D341Med (cell line): ENCODE measurements around the gene CABCOCO1.

Experiments used
- DNase-seq: peaks from one replicate; pipeline ENCODE4 v3.0.0; 2012; ENCODE audit warnings: low spot score

The CABCOCO1 gene

DNA sequence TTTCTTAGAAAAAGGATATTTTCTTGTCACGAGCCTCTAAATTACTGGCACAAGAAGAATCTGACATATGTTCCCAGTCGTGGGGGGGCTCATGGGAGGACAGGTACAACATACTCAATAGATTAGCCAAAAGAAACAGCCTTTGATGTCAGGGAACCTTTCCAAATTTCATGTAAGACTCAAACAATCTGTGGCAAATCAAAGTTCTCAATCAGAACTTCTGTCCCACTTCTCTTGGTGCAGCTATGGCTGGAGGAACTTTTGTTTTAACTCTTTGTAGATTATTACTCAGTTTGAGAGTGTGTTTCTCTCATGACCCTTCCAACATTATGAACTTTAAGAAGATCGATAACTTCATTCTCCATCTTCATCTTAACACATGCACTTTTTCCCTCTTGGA lies 124.4 kb downstream of the CABCOCO1 start:
- DNase-seq: no peak

DNA sequence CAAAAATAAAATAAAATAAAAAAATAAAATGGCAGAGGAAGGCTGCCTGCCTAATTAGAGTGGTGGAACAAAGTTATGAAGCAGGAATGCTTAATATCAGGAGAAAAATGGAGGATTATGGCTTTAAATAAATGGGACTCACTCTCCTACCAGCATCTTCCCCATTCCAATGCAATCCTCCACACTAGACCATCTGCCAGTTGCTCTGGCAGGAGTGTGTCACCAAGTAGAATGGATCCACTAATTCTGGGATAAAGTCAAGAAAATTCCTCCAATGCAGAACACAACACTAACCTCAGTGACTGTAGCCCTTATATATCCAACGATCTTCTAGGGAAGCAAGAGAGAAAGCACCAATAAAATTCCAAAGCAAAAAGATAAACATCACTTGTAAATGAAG lies 126.3 kb downstream of the CABCOCO1 start:
- DNase-seq: no peak

DNA sequence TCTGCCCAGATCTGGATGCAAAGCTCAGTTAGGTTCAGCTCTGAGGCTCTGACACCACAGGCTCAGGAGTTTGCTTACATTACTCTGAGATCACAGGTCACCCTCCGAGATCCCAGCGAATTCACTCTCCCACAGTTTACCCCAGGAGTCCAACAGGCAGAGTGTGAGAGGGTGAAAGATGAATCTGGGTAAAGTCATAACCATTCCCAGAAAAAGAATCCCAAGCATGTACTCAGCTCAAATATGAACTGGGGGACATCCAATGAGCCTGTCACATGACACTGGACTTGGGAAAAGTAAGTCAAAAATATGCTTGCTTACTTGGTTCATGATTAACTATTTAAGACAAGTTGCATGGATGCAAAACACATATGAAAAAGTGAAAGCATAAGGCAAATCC lies 128.5 kb downstream of the CABCOCO1 start:
- no peak for DNase-seq

DNA sequence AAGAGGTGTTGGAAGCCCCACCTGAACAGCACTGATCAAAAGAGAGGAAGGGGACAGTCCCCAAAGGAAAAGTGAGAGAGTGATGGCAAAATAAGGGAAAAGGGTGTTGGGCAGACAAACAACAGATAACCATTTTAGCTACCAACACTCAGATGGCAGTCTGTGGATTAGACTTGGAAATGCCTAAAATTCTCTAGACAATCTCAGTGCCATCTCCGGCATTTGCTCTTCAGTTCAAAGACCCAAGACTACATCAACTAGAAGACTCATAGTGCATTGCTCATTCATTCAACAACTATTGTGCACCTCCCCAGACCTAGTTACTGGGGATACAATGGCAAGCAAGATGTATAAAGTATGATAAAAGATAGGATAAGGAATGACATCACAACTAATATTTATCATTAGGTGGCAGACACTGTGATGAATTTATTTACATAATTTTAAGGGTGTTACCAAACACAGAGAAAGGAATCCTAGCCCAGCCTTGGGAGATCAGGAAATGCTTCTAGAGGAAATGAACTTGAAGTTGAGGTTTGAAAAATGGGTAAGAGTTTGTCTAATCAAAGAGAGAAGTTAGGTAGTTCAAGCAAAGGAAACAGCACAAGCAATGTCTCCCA lies 129.5 kb downstream of the CABCOCO1 start:
- no peak for DNase-seq

DNA sequence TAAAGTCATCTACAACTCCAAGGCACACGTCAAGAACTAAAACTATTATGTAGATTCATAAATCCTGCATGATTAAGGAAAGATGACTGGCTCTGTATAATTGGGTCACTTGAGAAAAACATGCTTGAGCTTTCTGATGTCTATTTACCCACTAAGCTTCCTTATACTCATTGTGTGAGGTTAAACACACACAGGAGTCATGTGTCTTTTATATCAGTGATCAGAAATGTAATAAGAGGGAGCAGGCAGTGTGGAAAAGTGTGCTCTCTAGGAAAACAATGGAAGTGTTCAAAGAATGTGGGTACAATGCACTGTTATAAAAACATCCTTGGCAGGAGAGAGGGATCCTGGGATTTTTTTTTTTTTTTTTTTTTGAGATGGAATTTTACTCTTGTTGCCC lies 130.2 kb downstream of the CABCOCO1 start:
- DNase-seq: no peak

DNA sequence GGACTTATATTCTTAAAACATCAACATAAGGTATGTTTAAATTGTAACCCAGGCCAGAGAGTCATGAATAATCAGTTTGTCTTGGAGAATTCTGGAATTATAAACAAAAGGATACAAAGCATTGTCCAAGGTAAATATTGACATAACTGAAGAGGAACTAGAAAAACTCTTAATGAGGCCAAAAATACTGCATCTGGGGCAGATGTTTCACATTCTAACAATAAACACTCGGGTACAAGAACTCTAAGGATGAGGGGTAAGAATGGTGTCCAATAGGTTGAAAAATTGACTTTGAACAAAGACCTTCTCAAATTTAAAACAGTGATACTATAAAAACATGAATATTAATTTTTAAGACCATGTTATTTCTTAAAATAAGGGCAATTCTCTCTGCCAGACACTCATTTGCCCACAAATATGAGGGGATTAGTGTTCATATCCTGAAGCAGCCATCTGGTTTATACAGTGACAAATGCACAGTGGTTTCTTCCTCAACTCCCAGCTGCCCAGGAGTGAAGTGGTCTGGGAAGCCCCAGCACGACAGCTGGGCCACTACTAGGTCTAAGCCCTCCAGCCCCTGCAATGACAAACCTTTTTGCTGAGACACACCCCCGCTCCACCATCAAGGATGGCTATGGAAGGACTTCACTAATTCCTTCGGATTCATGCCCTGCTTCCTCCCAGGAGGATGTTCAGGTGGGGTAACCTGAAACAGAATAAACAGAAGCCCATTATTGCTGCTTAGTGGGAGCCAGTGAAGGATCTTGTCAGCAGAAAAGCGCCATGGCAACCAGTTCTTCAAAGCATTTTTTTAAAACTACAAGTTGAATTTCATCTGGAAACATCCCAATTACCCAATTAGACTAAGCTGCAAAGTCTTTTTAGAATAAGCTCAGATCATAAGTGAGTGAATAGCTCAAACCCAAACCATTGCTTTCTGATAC lies 131.3 kb downstream of the CABCOCO1 start:
- DNase-seq: peak; percentile 52

DNA sequence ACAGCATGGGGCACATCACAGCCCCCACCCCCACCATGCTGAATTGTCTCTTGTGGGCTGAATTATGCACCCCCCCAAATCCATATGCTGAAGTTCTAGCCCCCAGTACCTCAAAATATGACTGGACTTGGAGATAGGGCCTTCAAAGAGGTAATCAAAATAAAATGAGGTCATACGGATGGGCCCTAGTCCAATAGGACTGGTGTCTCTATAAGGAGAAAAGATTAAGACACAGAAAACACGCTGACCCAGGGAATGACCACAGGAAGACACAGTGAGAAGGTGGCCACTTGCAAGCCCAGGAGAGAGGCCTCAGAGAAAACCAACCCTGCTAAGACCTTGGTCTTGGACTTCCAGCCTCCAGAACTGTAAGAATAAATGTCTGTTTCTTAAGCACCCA lies 132.4 kb downstream of the CABCOCO1 start:
- no peak for DNase-seq

DNA sequence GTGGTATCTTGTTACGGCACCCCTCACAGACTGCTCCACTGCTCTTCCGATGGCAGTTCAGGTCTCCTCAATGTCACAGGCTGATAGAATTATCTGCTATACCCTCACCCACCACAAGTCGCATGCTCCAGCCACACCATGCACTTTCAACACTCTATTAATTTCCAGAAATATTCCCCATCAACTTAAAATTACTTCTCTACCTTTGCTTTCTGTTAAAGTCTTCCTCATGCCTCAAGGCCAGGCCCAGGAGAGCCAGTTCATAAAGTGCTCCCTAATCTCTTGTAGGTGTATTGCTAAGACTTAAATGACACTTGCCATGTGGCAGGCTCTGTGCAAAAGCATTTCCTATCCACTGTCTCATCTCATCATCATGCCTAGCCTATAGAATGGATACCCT lies 132.8 kb downstream of the CABCOCO1 start:
- DNase-seq: peak; percentile 40

DNA sequence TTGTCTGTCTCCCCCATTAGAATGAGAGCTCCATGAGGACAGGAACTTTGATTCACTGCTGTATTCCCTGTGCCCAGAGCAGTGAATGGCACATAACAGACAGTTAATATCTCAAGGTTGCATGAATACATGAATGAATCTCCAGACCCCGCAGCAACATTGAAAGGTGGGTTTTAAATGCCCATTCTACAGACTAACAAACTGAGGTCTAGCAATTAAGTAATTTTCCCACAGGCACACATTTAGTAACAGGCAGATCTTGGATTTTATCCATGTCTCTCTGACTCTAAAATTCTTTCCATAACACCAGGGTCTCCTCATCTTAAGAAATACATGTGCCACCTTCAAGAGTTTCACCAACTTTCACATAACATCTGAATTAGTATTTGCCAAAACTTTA lies 134.1 kb downstream of the CABCOCO1 start:
- no peak for DNase-seq

DNA sequence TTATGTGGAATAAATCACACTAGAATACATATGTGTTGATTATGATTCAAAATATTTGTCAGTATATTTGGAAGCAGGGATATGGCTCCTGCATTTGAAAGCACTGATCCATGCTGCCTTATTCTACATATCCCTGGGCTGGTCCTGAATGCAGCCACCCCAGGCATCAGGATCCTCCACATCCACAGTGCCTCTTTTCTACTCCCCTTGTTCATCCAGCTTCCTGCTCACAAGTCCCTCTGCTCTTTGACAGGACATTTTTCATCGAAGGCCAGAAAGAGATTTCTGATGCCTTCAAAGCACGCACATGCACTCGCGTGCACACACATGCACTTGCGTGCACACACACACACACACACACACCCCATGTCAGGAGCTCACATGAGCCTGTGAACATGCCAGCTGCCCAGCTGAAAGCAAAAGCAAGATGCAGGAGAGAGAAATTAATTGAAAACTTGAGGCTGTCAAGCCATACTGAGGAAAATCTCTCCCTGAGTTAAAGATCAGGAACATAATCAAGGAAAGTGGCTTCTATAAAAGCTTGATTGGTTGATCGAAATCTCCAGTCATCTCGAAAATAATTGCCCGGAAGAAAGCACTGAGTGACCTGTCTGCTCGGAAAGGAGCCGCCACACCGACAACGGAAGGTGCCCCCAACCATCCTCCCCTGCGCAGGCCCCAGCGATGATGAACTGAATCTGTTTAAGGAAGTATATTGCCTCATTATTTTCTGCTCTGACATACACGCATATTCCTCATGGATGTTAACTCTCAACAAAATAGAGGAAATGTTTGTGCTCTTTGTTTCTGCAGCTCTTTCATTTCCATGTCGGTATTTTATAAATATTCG lies 134.8 kb downstream of the CABCOCO1 start:
- no peak for DNase-seq

DNA sequence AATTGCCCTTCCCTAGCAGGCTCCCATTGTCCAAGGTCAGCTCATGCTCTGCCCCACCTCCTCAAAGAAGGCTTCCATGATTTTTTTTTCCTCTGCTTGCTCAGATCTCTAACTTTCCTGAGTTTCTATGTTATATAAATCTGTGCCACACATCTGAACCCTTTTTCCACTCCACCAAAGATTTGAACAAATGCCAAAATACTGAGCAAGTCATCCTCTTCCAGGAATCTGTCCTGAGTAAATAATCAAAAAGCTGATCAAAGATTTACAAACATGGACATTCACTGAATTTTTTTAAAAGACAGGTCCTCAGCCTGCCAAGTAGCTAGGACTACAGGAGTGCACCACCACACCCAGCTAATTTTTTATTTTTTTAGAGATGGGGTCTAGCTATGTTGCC lies 136.0 kb downstream of the CABCOCO1 start:
- no peak for DNase-seq

DNA sequence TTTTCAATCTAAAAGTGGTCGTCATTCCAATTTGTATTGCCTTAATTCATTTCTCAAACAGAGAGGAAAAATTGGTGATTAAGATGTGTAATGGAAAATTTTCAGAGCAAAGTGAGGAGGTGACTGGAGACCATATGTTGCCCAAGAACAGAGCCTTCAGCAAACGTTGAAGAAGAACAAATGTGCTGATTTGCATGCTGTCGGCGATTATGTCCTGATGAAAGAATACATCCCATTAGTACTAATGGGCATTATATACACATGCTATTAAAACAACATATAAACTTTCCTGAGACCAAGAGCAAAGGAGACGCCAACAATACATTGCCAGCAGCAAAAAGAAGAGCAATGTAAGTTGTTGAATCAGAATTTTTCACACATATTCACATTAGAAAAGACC lies 138.8 kb downstream of the CABCOCO1 start:
- no peak for DNase-seq

DNA sequence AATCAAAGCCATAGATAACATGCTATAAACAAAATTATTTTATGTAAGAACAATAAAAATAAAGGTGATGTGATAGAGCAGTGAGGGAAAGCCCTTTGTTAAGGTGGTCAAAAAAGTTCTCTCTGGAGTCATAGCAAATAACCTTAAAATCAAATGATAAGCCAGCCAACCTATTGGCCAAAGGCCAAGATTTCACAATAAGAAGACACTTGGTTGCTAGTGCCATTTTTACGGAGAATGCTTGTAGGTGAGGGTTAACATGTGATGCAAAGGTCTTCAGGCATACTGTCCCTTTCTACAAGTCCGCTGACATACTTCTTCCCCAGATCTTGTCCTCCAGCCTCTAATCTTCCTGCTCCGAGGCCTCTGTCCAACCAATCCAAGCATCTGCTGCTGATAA lies 140.5 kb downstream of the CABCOCO1 start:
- DNase-seq: no peak

DNA sequence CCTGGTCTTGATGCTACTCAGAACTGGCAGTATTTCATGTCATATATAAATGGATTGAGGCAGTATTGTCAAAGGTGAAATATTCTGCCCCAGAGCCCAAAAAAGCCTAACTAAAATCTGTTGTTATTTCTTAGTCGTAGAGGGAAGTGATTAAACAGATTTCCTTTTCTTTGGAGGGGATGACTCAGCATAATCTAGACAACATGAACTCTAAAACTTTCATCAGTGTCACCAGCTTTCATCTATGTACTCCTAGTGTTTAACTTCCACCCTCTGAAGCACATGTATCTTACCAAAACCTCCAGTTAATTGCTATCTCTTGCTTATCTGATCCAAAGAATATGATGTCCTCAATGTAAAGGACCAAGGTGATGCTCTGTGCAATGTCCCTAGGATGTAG lies 141.7 kb downstream of the CABCOCO1 start:
- DNase-seq: no peak

DNA sequence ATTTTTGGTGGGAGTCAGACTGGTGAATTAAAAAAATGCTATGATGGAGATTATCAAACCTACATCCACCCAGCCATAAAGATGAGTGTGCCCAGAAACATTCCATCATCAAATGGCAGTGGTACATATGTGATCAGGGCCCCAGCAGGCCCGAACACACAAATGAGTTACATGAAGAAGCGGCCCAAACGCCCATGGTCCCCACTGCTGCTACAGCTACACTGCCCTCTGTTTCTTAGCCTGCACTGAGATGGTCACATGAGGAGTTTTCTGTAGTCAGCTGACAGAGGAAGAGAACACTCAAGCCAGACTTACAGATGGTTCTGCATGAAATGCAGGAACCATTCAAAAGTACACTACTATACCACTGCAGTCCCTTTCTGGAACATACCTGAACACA lies 142.4 kb downstream of the CABCOCO1 start:
- DNase-seq: no peak

DNA sequence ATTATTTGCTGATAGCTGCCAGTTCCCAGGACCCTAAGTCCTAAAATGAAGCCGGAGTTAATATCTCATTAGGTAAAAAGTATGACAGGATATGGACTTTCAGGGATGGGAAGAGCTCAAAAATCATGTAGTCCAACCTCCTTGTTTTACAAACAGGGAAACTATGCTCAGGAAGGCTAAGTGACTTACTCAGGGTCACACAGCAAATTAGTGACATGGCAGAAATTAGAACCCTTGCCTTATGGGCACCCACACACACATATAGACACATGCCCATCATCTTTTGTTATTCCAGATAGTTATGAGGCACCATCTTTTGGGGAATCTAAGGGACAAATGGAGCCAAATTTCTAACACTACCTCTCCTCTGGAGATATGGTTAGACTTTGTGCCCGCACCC lies 147.5 kb downstream of the CABCOCO1 start:
- no peak for DNase-seq

DNA sequence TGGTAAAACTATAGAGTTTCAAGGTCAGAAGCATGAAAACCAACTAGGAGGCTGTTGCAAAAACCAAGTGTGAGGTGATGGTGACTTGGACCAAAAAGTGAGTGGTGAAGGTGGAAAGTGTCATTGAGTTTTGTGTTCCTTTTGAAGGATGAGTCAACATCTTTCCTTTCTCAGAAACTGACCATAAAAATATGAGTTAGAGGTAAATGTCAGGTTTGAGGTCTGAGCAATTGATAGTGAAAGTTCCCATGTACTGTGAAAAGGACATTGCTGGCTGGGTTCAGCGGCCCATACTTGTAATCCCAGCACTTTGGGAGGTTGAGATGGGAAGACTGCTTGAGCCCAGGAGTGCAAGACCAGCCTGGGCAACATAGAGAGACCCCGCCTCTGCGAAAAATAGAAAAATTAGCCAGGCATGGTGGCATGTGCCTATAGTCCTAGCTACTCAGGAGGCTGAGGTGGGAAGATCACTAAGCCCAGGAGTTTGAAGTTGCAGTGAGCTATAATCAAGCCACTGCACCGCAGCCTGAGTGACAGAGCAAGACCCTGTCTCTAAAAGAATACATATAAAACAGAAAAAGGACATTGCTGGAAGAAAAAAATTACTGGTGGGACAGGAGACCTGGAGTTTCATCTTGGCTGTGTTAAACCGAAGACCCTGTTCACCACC lies 149.5 kb downstream of the CABCOCO1 start:
- DNase-seq: no peak

DNA sequence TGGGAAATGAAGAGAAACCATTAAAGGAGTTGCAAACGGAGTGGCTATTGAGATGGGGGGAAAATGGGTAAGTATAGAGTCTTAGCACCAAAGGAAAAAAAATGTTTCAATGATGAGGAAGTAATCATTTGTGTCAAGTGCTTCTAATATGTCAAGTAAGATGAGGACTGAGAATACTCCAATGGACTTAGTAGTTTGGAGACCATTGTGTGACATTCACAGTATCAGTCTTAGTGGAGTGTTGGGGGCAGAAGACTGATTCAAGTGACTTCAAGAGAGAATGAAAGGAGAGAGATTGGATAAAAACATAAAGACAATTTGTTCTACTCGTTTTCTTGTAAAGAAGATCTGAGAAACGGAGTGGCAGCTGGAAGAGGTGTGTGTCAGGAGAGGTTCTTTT lies 150.2 kb downstream of the CABCOCO1 start:
- DNase-seq: no peak

DNA sequence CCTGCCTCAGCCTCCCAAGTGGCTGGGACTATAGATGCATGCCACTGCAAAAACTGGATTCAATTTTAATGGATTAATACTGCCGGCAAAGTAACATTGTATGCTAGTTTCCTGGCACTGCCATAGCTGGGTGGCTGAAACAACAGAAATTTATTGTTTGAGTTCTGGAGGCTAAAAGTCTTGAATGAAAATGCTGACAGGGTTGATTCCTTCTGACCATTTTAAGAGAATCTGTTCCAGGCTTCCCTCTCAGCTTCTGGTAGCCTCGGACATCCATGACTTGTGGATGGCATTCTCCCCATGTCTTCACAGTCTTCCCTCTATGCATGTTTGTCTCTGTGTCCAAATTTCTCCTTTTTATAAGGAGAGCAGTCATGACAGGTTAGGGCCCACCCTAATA lies 151.4 kb downstream of the CABCOCO1 start:
- DNase-seq: no peak

DNA sequence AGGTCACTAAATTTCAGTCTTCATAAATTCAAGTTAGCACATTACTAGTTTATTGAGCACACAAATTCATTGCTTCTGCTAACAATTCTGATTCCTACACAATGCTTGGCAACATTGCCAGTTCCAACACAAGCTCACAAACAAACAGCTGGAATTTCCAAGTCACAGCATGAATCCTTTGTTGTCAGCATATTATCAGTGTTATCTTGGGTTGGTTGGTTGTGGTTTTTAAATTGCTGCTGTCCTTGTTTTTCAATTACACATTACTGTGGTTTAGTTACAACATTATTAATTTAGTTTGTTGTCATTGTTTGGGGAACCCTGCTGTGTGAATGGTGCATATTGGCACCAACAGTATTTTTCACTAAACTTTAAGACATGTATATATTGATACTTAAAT lies 152.8 kb downstream of the CABCOCO1 start:
- no peak for DNase-seq
